Endothelial cell of umbilical vein (primary cell): ENCODE data around the gene TGM3.

Experiments used
- EZH2 ChIP-seq: IDR thresholded peaks from 2 replicates; pipeline ENCODE4 v1.6.1; 2012; ENCODE audit warnings: borderline replicate concordance, low read depth, mild to moderate bottlenecking, moderate library complexity, low read length, inconsistent platforms; ENCODE audit not compliant: severe bottlenecking
- POLR2A ChIP-seq: IDR thresholded peaks from 2 replicates; pipeline ENCODE4 v1.6.1; 2012; ENCODE audit warnings: low read depth, mild to moderate bottlenecking, control low read depth, low read length
- TF ChIP-seq, protein P1 (sequence below), 2 donors: IDR thresholded peaks; 1 replicate in 1 of 2; 2 replicates in 1 of 2; pipeline ENCODE4 v1.5.1; 2011; ENCODE audit warnings: low read length in 2 of 2, mild to moderate bottlenecking in 2 of 2, moderate library complexity in 2 of 2, control low read depth in 1 of 2, inconsistent platforms in 1 of 2, low read depth in 1 of 2; ENCODE audit not compliant: insufficient read depth in 1 of 2; ENCODE audit errors: extremely low read depth in 1 of 2
- TF ChIP-seq, protein P2 (sequence below): IDR thresholded peaks from 2 replicates; pipeline ENCODE4 v1.6.1; 2011; ENCODE audit not compliant: insufficient read depth, insufficient read length

- TF ChIP-seq, protein P1, sequence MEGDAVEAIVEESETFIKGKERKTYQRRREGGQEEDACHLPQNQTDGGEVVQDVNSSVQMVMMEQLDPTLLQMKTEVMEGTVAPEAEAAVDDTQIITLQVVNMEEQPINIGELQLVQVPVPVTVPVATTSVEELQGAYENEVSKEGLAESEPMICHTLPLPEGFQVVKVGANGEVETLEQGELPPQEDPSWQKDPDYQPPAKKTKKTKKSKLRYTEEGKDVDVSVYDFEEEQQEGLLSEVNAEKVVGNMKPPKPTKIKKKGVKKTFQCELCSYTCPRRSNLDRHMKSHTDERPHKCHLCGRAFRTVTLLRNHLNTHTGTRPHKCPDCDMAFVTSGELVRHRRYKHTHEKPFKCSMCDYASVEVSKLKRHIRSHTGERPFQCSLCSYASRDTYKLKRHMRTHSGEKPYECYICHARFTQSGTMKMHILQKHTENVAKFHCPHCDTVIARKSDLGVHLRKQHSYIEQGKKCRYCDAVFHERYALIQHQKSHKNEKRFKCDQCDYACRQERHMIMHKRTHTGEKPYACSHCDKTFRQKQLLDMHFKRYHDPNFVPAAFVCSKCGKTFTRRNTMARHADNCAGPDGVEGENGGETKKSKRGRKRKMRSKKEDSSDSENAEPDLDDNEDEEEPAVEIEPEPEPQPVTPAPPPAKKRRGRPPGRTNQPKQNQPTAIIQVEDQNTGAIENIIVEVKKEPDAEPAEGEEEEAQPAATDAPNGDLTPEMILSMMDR (IDR thresholded peaks at IDR 0.05; ENCODE audit: extremely low read depth in 1 of 2, insufficient read depth in 1 of 2, low read depth in 1 of 2, low read length in 2 of 2) = no peak
- no peak for TF ChIP-seq EZH2
- TF ChIP-seq POLR2A = no peak
- TF ChIP-seq, protein P2, sequence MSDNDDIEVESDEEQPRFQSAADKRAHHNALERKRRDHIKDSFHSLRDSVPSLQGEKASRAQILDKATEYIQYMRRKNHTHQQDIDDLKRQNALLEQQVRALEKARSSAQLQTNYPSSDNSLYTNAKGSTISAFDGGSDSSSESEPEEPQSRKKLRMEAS = no peak
Observed at GRCh38 chr20:2332711-2333110, 36.9 kb downstream of the TGM3 start.
